ENCODE results near the gene BUD23.

The BUD23 gene

GRCh38 chr7:73700069-73700423, 16.6 kb downstream of the BUD23 start:
- DNase-seq (ENCODE audit: low read depth, low spot score) = no peak

GRCh38 chr7:73700581-73701134, 17.3 kb downstream of the BUD23 start:
- DNase-seq (ENCODE audit: low read depth, low spot score) = no peak
- TF ChIP-seq CTCF (IDR thresholded peaks at IDR 0.05; ENCODE audit: low read depth, low read length) = no peak
- H3K4me3 ChIP-seq (ENCODE audit: low read depth, low read length) = no peak overlapping the region
- in situ Hi-C loops (cut with HindIII; ENCODE audit: low sequenced_read_pairs) = no loop called here

More at GRCh38 chr7:73700069-73700423, 16.6 kb downstream of the BUD23 start:
- in situ Hi-C loops (cut with HindIII; ENCODE audit: low sequenced_read_pairs) = no loop called here
- H3K4me3 ChIP-seq (ENCODE audit: low read depth, low read length) = no peak overlapping the region
- no peak for TF ChIP-seq CTCF (IDR thresholded peaks at IDR 0.05; ENCODE audit: low read depth, low read length)

DNA sequence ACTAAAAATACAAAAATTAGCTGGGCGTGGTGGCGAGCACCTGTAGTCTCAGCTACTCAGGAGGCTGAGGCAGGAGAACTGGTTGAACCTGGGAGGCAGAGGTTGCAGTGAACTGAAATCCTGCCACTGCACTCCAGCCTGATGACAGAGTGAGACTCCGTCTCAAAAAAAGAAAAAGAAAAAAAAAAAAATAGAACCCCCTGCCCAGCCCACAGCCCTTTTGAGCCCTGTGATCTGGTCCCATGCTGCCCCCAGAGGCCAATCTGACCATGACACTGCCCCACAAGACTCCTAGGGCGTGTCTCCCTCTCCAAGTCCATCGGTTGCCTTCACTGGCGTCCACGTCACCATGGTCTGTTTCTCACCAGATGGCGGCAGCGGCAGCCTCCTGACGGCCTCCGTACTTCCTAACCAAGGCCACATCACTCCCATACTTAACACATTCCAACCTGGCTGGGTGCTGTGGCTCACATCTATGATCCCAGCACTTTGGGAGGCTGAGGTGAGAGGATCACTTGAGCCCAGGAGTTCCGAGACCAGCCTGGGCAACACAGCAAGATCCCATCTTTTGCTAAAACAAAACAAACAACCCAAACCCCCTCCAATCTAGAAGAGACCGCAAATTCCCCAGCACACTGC, 18.1 kb downstream of the BUD23 start:
- TF ChIP-seq CTCF (IDR thresholded peaks at IDR 0.05; ENCODE audit: low read depth, low read length) = peak; percentile 73
- DNase-seq (ENCODE audit: low read depth, low spot score) = peak; percentile 76
- no peak overlapping the region for H3K4me3 ChIP-seq (ENCODE audit: low read depth, low read length)
- in situ Hi-C loops (cut with HindIII; ENCODE audit: low sequenced_read_pairs) = no loop called here

DNA sequence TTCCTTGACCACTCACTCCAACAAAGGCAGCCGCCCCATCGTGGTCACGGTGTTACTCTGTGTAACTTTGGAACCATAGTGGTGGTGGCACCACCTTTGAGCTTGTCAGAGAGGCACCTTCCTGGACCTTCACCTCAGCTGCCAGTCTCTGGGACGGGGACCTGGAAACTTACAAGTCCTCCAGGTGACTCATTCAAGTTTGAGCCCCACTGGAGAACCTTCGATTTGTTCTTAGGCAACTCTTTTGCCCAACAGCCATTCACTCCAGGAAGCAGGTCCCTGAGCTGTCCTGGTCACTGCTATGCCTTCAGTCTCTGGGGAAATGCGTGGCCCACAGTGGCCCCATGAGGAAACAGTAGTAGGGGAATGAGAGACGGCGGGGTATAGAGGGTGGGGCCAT, 18.8 kb downstream of the BUD23 start:
- DNase-seq (ENCODE audit: low read depth, low spot score) = no peak
- in situ Hi-C loops (cut with HindIII; ENCODE audit: low sequenced_read_pairs) = no loop called here
- no peak for TF ChIP-seq CTCF (IDR thresholded peaks at IDR 0.05; ENCODE audit: low read depth, low read length)
- H3K4me3 ChIP-seq (ENCODE audit: low read depth, low read length) = no peak overlapping the region

DNA sequence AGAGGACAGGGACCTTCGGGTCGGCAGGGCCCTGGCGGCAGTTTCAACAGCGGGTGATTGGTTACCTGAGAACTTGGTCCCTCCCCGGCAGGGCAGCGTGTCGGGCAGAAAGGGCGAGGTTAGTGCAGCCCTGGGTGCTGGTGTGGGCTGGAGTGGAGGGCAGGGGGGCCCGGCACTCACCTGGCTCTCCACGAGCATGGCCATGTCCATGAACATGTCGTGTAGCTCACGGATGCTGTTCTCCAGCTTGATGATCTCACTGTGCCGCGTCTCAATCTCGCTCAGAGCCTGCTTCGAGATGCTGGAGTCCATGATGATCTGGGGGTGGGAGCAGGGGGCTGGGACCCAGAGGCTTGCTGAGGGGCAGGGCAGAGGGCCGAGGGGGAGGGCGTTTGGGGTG, 19.3 kb downstream of the BUD23 start:
- in situ Hi-C loops (cut with HindIII; ENCODE audit: low sequenced_read_pairs) = no loop called here
- TF ChIP-seq CTCF (IDR thresholded peaks at IDR 0.05; ENCODE audit: low read depth, low read length) = no peak
- no peak overlapping the region for H3K4me3 ChIP-seq (ENCODE audit: low read depth, low read length)
- DNase-seq (ENCODE audit: low read depth, low spot score) = no peak

DNA sequence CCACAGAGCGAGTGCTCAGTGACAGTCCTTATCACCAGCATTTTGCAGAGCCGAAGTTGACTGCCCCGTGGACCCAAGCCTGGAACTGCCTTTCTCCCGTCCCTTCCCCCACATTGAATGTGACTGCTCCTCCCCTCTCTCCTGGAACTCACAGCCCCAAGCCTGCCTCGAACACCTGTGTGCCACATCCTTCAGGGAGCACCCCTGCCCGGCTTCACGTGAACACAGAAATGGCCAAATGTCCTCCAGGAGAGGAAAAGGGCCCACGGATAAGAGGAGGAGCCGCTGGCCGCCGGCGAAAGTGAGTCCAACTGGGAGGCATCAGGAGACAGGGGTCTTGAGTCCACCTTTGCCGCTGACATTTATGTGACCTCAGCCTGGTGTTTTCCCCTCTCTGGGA, 19.8 kb downstream of the BUD23 start:
- in situ Hi-C loops (cut with HindIII; ENCODE audit: low sequenced_read_pairs) = no loop called here
- no peak for DNase-seq (ENCODE audit: low read depth, low spot score)
- no peak for TF ChIP-seq CTCF (IDR thresholded peaks at IDR 0.05; ENCODE audit: low read depth, low read length)
- H3K4me3 ChIP-seq (ENCODE audit: low read depth, low read length) = no peak overlapping the region
